ENCODE measurements around the gene GPC6.

DNA sequence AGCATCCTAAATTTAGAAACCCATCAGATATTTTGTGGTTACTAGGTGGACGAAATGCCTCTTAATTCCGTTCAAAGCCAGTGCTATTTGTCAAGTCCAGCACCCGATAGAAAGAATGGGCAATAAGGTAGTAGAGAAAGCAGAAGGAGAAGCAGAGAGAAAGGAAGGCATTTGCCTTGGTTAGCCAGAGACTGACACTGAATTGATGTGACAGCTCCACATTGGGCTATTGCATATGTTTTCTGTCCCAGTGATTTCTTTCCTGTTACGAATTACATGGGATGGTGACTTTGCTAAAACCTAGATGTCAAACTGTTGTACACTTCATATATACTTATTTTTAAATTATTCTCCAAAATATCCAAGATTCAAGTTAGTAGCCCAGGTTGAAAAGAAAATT, 710.3 kb downstream of the GPC6 start:
- TF ChIP-seq CTCF (optimal IDR thresholded peaks at IDR 0.05 in 1 of 3, IDR thresholded peaks at IDR 0.05 in 1 of 3, conservative IDR thresholded peaks at IDR 0.05 in 1 of 3; ENCODE audit: extremely low read depth in 1 of 3, insufficient read depth in 2 of 3, low read length in 3 of 3) (no peak), EZH2 (IDR thresholded peaks at IDR 0.05; ENCODE audit: low read length) (no peak)

All from keratinocyte (primary cell).